K562 (cell line): ENCODE measurements around the gene RANBP3. TPM values are rescaled to one million over a fixed set of nuclear protein-coding genes. Genes with fewer than 3 reads are reported as not detected.
A peak's percentile ranks its signal among the peaks of the same experiment; 100 is the strongest.

Experiments
- ATAC-seq: fragments of 200-7000 bp; cut with Tn5 transposase; 3 replicates; pipeline ENCODE4 v1.9.1; 2020; ENCODE audit warnings: moderate library complexity
- BruUV-seq: library from RNA; stranded (reverse); fragments of 400-500 nt; replicated peaks from 2 replicates; lab custom pipeline; 2021; lab: Mats Ljungman, UMichigan
- CTCF ChIA-PET: fragments of 300-600 bp; formaldehyde crosslinking; extraction: SDS; loops from one replicate; lab custom pipeline; 2021; ENCODE audit warnings: low intra/inter-chr PET ratio; lab: Yijun Ruan, JAX
- POLR2A ChIA-PET: fragments of 300-600, 350-650 bp; sonication (Branson Sonifier 250); formaldehyde crosslinking; extraction: SDS; loops from one replicate; lab custom pipeline; 2021; ENCODE audit warnings: antibody characterized with exemption, inconsistent platforms; lab: Yijun Ruan, JAX
- DNase-seq, 4 experiments: peaks; one replicate each; pipeline versions ENCODE4 v3.0.0 to v3.0.0-alpha.2; 2011 to 2018; ENCODE audit warnings: low spot score in 3 of 4, mixed read lengths in 3 of 4; ENCODE audit errors: extremely low read depth in 1 of 4
- FAIRE-seq: peaks from 2 replicates; lab custom pipeline; 2011; peaks lifted over from hg19 to GRCh38; lab: Jason Lieb, UNC
- H2AFZ ChIP-seq: 2 replicates; pipeline ENCODE4 v1.6.0; 2011; ENCODE audit warnings: low read depth, low read length, control low read depth, inconsistent platforms
- H3K27ac ChIP-seq: fragments of 200-600 bp; 3 replicates; pipeline ENCODE4 v1.8.0; 2011; ENCODE audit warnings: low read depth, mild to moderate bottlenecking, control low read depth, inconsistent platforms, low read length, moderate library complexity, mixed read lengths; ENCODE audit errors: extremely low read depth
- H3K27me3 ChIP-seq, 2 experiments: fragments of 300-600 bp in 1 of 2; 2 replicates in 1 of 2; 3 replicates in 1 of 2; pipeline versions ENCODE4 v1.6.0 to v1.8.0; 2011; ENCODE audit warnings: inconsistent platforms in 2 of 2, low read length in 2 of 2, mild to moderate bottlenecking in 1 of 2, mixed read lengths in 1 of 2, moderate library complexity in 1 of 2; ENCODE audit not compliant: control insufficient read depth in 2 of 2, insufficient read depth in 2 of 2
- H3K36me3 ChIP-seq: fragments of 300-600 bp; 3 replicates; pipeline ENCODE4 v1.8.0; 2011; ENCODE audit warnings: mild to moderate bottlenecking, low read length, inconsistent platforms; ENCODE audit not compliant: control insufficient read depth, insufficient read depth
- H3K4me1 ChIP-seq, 2 experiments: fragments of 200-600 bp in 1 of 2; replicated peaks in 1 of 2; 2 replicates in 1 of 2; 3 replicates in 1 of 2; pipeline versions ENCODE4 v1.5.1 to v1.8.0; 2011; ENCODE audit warnings: inconsistent platforms in 2 of 2, low read length in 2 of 2, mild to moderate bottlenecking in 1 of 2, mixed read lengths in 1 of 2, moderate library complexity in 1 of 2; ENCODE audit not compliant: control insufficient read depth in 2 of 2, insufficient read depth in 2 of 2
- H3K4me2 ChIP-seq: 2 replicates; pipeline ENCODE4 v1.6.1; 2011; ENCODE audit warnings: low read length, control low read depth, inconsistent platforms, mixed read lengths; ENCODE audit not compliant: insufficient read depth
- H3K4me3 ChIP-seq: fragments of 200-600 bp; sonication (generic), shearing (Covaris generic); 2 replicates; pipeline ENCODE4 v1.5.1; 2016; ENCODE audit warnings: control low read depth, inconsistent platforms
- H3K79me2 ChIP-seq: fragments of 200-600 bp; 3 replicates; pipeline ENCODE4 v1.8.0; 2011; ENCODE audit warnings: low read length, inconsistent platforms; ENCODE audit not compliant: control insufficient read depth, insufficient read depth
- H3K9ac ChIP-seq, 2 experiments: 2 replicates each; pipeline versions ENCODE4 v1.6.0 to v1.6.1; 2011; ENCODE audit warnings: low read depth in 2 of 2, low read length in 2 of 2, control low read depth in 1 of 2, inconsistent platforms in 1 of 2, mild to moderate bottlenecking in 1 of 2, mixed read lengths in 1 of 2; ENCODE audit not compliant: insufficient read depth in 1 of 2
- H3K9me1 ChIP-seq: one replicate; pipeline ENCODE4 v1.6.0; 2011; ENCODE audit warnings: inconsistent platforms, mild to moderate bottlenecking, low read length, moderate library complexity; ENCODE audit not compliant: control insufficient read depth, insufficient read depth
- H3K9me3 ChIP-seq: replicated peaks from 2 replicates; pipeline ENCODE4 v1.5.1; 2011; ENCODE audit warnings: low read depth, low read length, inconsistent platforms; ENCODE audit not compliant: control insufficient read depth, insufficient read depth
- H4K20me1 ChIP-seq: replicated peaks from 2 replicates; pipeline ENCODE4 v1.6.1; 2011; ENCODE audit warnings: low read length, inconsistent platforms, mixed read lengths; ENCODE audit not compliant: control insufficient read depth, insufficient read depth
- BRD9 ChIP-seq: fragments of 450-650 bp; IDR thresholded peaks from 2 replicates; pipeline ENCODE4 v1.6.1; 2018; ENCODE audit warnings: low read depth; ENCODE audit not compliant: partially characterized antibody
- GATA2 ChIP-seq: sonication (generic); formaldehyde crosslinking; IDR thresholded peaks from 2 replicates; pipeline ENCODE4 v1.4.0; 2020; ENCODE audit warnings: mild to moderate bottlenecking, missing genetic modification reagents
- MXD1 ChIP-seq: fragments of 250-450 bp; sonication (Bioruptor Pico); IDR thresholded peaks from 2 replicates; pipeline ENCODE4 v1.8.0; 2021; ENCODE audit warnings: borderline replicate concordance, mild to moderate bottlenecking, moderate library complexity; ENCODE audit not compliant: poor library complexity, severe bottlenecking
- NR2C2 ChIP-seq, 2 experiments: fragments of 200-800 bp in 1 of 2; sonication (Bioruptor generic) in 1 of 2; sonication (generic) in 1 of 2; formaldehyde crosslinking in 1 of 2; IDR thresholded peaks; 2 replicates each; pipeline versions ENCODE4 v1.6.1 to v1.8.0; 2016 to 2022; ENCODE audit warnings: mild to moderate bottlenecking in 1 of 2, missing compliant biosample characterization in 1 of 2, missing genetic modification characterization in 1 of 2, missing genetic modification reagents in 1 of 2
- RBFOX2 ChIP-seq: fragments of 200-400 bp; formaldehyde crosslinking; IDR thresholded peaks from 2 replicates; pipeline ENCODE4 v1.6.1; 2017; ENCODE audit warnings: low read depth, mild to moderate bottlenecking, low read length, moderate library complexity
- RBM25 ChIP-seq: fragments of 200-400 bp; formaldehyde crosslinking; IDR thresholded peaks from 2 replicates; pipeline ENCODE4 v1.6.1; 2018; ENCODE audit warnings: low read length, low read depth, moderate library complexity; ENCODE audit not compliant: severe bottlenecking
- WGBS: fragments of 100-300 bp; shearing (Covaris generic); methylation state at CpG from one replicate; pipeline ENCODE4 v1.1.6; 2016; ENCODE audit warnings: low coverage, mixed read lengths; ENCODE audit not compliant: insufficient coverage; ENCODE audit errors: missing lambda C conversion rate; 5-methylcytosine and 5-hydroxymethylcytosine counted together
- in situ Hi-C: fragments of 300-500 bp; cut with MboI; formaldehyde crosslinking; loops from 4 replicates; pipeline ENCODE4 v1.15.0; 2018; ENCODE audit warnings: inconsistent platforms, mixed read lengths
- intact Hi-C: fragments of 100-400 bp; cut with micrococcal nuclease; formaldehyde crosslinking; loops from 2 replicates; pipeline ENCODE4 v1.14.2; 2022
- polyA plus RNA-seq, 8 experiments: library from polyadenylated mRNA; depleted of rRNA in 4 of 8; stranded (reverse) in 5 of 8; unstranded in 3 of 8; fragments of >200 nt; fragmentation: Nextera tagmentation in 2 of 8; fragmentation: Illumina TruSeq in 1 of 8; extraction: Ambion mirVana in 2 of 8; extraction: Trizol in 1 of 8; gene quantifications; 2 replicates each; pipeline versions ENCODE4 v1.2.1 to v1.2.3, GENCODE V29; 2011 to 2014; ENCODE audit warnings: inconsistent platforms in 1 of 8, missing spikeins in 1 of 8
- total RNA-seq, 7 experiments: library from RNA; depleted of rRNA in 6 of 7; stranded (reverse); fragments of >200 nt in 6 of 7; fragmentation: Illumina TruSeq in 2 of 7; extraction: Trizol in 2 of 7; gene quantifications; 2 replicates each; pipeline versions ENCODE4 v1.2.1 to v1.2.3, GENCODE V29; 2011 to 2021; ENCODE audit warnings: low replicate concordance in 1 of 7
- TF ChIP-seq, protein P1 (sequence below): IDR thresholded peaks from 3 replicates; pipeline ENCODE4 v1.6.1; 2011; ENCODE audit warnings: borderline replicate concordance, mild to moderate bottlenecking; ENCODE audit not compliant: insufficient read length, insufficient read depth

Gene RANBP3
- total and polyA plus RNA-seq, 9 of the 15 experiments (the other 6 are each of a cell fraction or from before 2014, with no cell fraction given): 0.90 to 95.1 (median 63.2) TPM

DNA sequence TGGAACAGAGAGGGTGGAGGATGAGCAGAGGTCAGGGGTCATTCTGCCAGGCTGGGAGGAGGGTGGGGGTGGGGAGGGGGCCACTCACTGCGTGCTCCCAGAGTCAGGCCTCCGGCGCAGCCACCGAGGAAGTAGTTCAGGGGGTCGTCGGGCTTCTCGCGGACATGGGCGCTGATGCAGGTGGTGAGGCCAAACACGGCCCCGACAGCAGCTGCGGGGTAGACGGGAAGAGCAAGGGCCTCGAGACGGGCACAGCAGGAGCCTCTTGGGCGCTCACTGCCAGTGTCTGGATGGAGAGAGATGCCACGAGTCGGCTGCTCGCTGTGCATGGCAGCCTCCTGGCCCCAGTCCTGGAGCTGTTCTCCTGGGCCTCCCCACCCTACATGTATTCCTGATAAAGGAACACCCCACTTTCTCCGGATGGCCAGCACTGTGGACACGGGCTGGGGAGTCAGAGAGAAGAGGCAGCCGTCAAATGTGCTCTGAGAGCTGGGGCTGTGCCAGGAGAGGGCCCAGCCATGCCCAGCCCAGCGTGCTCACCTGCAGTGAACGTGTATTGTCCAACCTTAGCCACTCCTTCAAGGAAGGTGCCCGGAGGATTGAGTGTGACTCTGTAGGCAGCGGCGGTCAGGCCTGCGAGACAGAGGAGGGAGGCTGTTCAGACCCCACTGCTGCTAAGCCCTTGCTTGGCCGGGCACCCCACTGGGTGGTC lies 81.4 kb downstream of the RANBP3 start:
- Histone ChIP-seq H4K20me1 (peaks cover 39% of the 10 kb centered on the region), H3K27me3 (no peaks in the 10 kb centered on the region), H3K9me3 (no peaks in the 10 kb centered on the region), H3K9ac (peak overlapping the region in 1 of 2 experiments; percentile 55; a peak in 2 of 4 replicates), H3K4me3 (no peak overlapping the region), H3K9me1 (peaks cover 5% of the 10 kb centered on the region), H3K27ac (no peak overlapping the region), H3K36me3 (peaks cover 51% of the 10 kb centered on the region; the same call in 2 of the 3 replicates), H3K4me1 (peaks cover 16 to 61% of the 10 kb centered on the region in 2 experiments), H3K4me2 (no peak overlapping the region), H2AFZ (no peak overlapping the region), H3K79me2 (peaks cover 26% of the 10 kb centered on the region)
- intact Hi-C loops (no loop called here), in situ Hi-C loops (no loop called here)
- 88% methylated on average over 20 of the region's 29 CpGs for WGBS
- no peak for FAIRE-seq
- POLR2A ChIA-PET: interaction anchor here (1.0 to 1.5 kb wide), 2 partner anchors 69 to 93 kb away, joined by 3 to 4 read pairs; no protein-coding TSS in a partner anchor
- TF ChIP-seq NR2C2 (CRISPR knock-in tag; IDR thresholded peaks at IDR 0.05) (no peak), NR2C2 (tag; IDR thresholded peaks at IDR 0.05) (0 out of 2 replicates have a peak, but pooled peaks have one; percentile 27), BRD9 (no peak)
- no peak for ATAC-seq
- CTCF ChIA-PET: no interaction called here
- no TSS peak for BruUV-seq
- no peak for DNase-seq

DNA sequence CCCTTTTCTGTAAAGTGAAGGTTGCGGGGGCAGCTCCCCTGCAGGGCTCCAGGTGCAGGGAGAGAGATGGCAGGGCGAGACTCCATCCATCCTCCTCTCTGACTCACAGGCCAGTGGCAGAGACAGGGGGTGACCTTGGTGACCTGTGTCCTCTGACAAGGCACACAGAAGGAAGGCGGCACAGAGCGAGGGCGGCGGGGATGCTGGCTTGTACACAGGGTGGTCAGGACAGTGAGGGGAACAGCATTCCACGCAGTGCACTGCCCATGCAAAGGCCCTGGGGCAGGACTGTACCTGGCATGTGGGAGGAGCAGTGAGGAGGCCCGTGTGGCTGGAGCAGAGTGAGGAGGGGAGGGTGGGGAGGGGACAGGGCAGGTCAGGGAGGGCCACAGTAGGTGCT lies 82.0 kb downstream of the RANBP3 start:
- Histone ChIP-seq H3K9me1 (peaks cover 5% of the 10 kb centered on the region), H2AFZ (no peak overlapping the region), H3K27me3 (no peaks in the 10 kb centered on the region), H3K79me2 (peaks cover 20% of the 10 kb centered on the region), H3K27ac (no peak overlapping the region), H4K20me1 (peaks cover 39% of the 10 kb centered on the region), H3K4me1 (peaks cover 16 to 64% of the 10 kb centered on the region in 2 experiments), H3K4me3 (no peak overlapping the region), H3K4me2 (no peak overlapping the region), H3K9ac (peak overlapping the region in 1 of 2 experiments; percentile 86; a peak in 2 of 4 replicates), H3K9me3 (no peaks in the 10 kb centered on the region), H3K36me3 (peaks cover 44% of the 10 kb centered on the region; the same call in 2 of the 3 replicates)
- POLR2A ChIA-PET: interaction anchor here (1.0 to 1.1 kb wide), 2 partner anchors 8 to 68 kb away, joined by 4 read pairs; partner anchors contain the start of gene VMAC
- no peak for ATAC-seq
- no peak for FAIRE-seq
- no peak for DNase-seq
- CTCF ChIA-PET: no interaction called here
- WGBS: 80% methylated on average over 3 of the region's 8 CpGs
- BruUV-seq: no TSS peak
- TF ChIP-seq RBFOX2 (peak; percentile 2; the same call in 1 of the 2 replicates), MXD1 (CRISPR knock-in tag) (no peak), RBM25 (peak; percentile 14), GATA2 (no peak)
- TF ChIP-seq, protein P1, sequence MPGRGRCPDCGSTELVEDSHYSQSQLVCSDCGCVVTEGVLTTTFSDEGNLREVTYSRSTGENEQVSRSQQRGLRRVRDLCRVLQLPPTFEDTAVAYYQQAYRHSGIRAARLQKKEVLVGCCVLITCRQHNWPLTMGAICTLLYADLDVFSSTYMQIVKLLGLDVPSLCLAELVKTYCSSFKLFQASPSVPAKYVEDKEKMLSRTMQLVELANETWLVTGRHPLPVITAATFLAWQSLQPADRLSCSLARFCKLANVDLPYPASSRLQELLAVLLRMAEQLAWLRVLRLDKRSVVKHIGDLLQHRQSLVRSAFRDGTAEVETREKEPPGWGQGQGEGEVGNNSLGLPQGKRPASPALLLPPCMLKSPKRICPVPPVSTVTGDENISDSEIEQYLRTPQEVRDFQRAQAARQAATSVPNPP: no peak
- intact Hi-C loops (no loop called here), in situ Hi-C loops (no loop called here)
